Body of pancreas (tissue), 4 donors: ENCODE results near the gene CYP2W1. TPM values are rescaled to one million over a fixed set of nuclear protein-coding genes. Genes with fewer than 3 reads are reported as not detected.

Experiments used
- ATAC-seq: fragments of 150-250 bp; one replicate; pipeline ENCODE4 v1.9.1; 2016
- DNase-seq, 4 donors: peaks; one replicate each; pipeline ENCODE4 v3.0.0-alpha.2; 2019
- H3K27ac ChIP-seq, 4 donors: fragments of 200-600 bp; sonication (generic); 1 replicate in 3 of 4; 2 replicates in 1 of 4; pipeline versions ENCODE4 v1.5.1 to v1.6.1; 2016 to 2019; ENCODE audit warnings: mild to moderate bottlenecking in 1 of 4, mixed read lengths in 1 of 4, moderate library complexity in 1 of 4
- H3K27me3 ChIP-seq, 2 donors: fragments of 200-600 bp; sonication (generic); one replicate each; pipeline ENCODE4 v1.6.0; 2016; ENCODE audit warnings: mild to moderate bottlenecking in 1 of 2
- H3K36me3 ChIP-seq, 2 donors: fragments of 200-600 bp; sonication (generic); replicated peaks in 1 of 2; 2 replicates each; pipeline ENCODE4 v1.5.1; 2016; ENCODE audit warnings: low read depth in 2 of 2; ENCODE audit not compliant: insufficient read depth in 1 of 2
- H3K4me1 ChIP-seq: fragments of 200-600 bp; sonication (generic); one replicate; pipeline ENCODE4 v1.6.0; 2016
- H3K4me3 ChIP-seq, 2 donors: fragments of 200-600 bp; sonication (generic); 1 replicate in 1 of 2; 2 replicates in 1 of 2; pipeline ENCODE4 v1.5.1; 2016 to 2019
- H3K9me3 ChIP-seq, 3 donors: fragments of 200-600 bp; sonication (generic); 1 replicate in 2 of 3; 2 replicates in 1 of 3; pipeline ENCODE4 v1.5.1; 2016
- POLR2A ChIP-seq, 3 donors: fragments of 450-650 bp; IDR thresholded peaks; one replicate each; pipeline ENCODE4 v1.6.1; 2016; ENCODE audit warnings: antibody characterized with exemption in 3 of 3, mild to moderate bottlenecking in 2 of 3
- WGBS, 2 donors: methylation state at CpG; one replicate each; pipeline ENCODE4 v1.1.5; 2017; 5-methylcytosine and 5-hydroxymethylcytosine counted together
- intact Hi-C: fragments of 100-400 bp; cut with DNase I; formaldehyde crosslinking; loops from one replicate; pipeline ENCODE4 v1.15.1; 2023
- total RNA-seq, 2 donors: library from RNA; depleted of rRNA; stranded (reverse); fragments of >200 nt; gene quantifications; one replicate each; pipeline ENCODE4 v1.1.0, GENCODE V29; 2016
- TF ChIP-seq, protein P1 (sequence below), 7 experiments: fragments of 450-650 bp in 4 of 7; fragments of 200-600 bp in 3 of 7; sonication (generic) in 3 of 7; IDR thresholded peaks; one replicate each; pipeline ENCODE4 v1.5.1; 2016 to 2019; ENCODE audit warnings: antibody characterized with exemption in 7 of 7

The CYP2W1 gene, protein sequence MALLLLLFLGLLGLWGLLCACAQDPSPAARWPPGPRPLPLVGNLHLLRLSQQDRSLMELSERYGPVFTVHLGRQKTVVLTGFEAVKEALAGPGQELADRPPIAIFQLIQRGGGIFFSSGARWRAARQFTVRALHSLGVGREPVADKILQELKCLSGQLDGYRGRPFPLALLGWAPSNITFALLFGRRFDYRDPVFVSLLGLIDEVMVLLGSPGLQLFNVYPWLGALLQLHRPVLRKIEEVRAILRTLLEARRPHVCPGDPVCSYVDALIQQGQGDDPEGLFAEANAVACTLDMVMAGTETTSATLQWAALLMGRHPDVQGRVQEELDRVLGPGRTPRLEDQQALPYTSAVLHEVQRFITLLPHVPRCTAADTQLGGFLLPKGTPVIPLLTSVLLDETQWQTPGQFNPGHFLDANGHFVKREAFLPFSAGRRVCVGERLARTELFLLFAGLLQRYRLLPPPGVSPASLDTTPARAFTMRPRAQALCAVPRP
- total RNA-seq = not detected

DNA sequence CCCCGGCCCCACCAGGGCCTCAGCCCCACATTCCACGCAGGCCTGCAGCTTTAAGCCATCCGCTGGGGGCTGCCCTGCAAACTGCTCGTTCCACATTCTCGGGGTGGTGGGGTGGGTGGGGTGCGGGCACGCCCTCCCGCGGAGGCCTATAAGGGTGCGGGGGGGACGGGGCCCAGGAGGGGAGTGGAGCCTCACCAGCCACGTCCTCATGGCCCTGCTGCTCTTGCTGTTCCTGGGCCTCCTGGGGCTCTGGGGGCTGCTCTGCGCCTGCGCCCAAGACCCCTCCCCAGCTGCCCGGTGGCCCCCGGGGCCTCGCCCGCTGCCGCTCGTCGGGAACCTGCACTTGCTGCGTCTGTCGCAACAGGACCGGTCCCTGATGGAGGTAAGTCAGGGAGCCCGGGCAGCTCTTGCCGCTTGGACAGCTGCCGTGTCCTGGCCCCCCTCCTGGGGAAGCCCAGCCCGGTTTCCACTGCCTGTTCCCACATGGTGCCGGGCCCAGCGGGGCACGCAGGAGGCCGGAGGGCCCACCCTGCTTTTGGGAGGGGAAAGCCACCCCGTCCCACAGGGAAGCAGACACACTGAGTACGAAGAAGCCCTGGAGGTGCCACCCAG is at the start of gene CYP2W1:
TSS of gene CYP2W1 (plus strand) at position 178 of the 612 bp plus-strand sequence. CDS start at position 209, 31 bp downstream.
- Histone ChIP-seq H3K4me3 (no peak within 1 kb of the TSS), H3K4me1 (peaks cover 38% of the 10 kb centered on the region), H3K36me3 (no peaks in the 10 kb centered on the region), H3K9me3 (no peaks in the 10 kb centered on the region), H3K27me3 (no peaks in the 10 kb centered on the region), H3K27ac (no peak within 1 kb of the TSS)
- intact Hi-C loops = no loop called here
- WGBS, 2 donors = 63% methylated on average over 34 of the region's 34 CpGs; no CpG with 5 or more reads in 1 of the 2 donors
- DNase-seq (no peak), ATAC-seq (no peak)
- TF ChIP-seq POLR2A (IDR thresholded peaks at IDR 0.05) = no peak
- TF ChIP-seq, protein P1, sequence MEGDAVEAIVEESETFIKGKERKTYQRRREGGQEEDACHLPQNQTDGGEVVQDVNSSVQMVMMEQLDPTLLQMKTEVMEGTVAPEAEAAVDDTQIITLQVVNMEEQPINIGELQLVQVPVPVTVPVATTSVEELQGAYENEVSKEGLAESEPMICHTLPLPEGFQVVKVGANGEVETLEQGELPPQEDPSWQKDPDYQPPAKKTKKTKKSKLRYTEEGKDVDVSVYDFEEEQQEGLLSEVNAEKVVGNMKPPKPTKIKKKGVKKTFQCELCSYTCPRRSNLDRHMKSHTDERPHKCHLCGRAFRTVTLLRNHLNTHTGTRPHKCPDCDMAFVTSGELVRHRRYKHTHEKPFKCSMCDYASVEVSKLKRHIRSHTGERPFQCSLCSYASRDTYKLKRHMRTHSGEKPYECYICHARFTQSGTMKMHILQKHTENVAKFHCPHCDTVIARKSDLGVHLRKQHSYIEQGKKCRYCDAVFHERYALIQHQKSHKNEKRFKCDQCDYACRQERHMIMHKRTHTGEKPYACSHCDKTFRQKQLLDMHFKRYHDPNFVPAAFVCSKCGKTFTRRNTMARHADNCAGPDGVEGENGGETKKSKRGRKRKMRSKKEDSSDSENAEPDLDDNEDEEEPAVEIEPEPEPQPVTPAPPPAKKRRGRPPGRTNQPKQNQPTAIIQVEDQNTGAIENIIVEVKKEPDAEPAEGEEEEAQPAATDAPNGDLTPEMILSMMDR (IDR thresholded peaks at IDR 0.05) = no peak

DNA sequence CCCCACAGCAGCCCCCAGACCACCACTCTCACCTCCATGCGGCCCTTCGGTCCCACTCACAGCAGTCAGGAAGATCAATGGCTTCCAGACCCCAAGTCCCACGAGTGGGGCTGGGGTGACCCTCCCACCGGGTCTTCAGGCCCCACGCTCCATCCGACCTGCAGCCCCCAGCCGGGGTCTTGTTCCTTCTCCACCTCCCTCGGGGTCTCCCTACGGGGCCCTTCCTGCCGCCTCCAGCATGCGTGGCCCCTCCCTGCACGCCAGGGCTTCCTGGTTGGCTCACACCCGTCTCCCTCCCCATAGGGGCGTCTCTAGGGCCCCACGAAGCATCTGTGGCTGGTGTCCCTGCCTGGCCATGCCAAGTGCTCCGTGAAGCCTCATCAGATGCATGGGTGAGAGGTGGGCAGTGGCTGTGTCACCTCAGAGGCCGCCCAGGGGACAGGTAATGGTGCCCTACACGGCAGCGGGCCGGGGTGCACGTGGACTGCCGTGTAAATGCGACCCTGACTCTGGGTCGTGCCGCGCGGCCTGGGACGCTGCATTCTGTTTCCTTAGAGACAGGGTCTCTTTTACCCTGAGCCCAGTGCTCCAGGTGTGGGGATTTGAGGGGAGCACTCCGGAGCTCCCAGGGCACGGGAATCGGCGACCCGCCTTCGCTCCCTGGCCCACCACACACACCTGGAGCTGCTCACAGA is 48.4 kb upstream of the CYP2W1 start:
- peak in 1 of 4 donors; percentile 8 for DNase-seq
- TF ChIP-seq POLR2A (IDR thresholded peaks at IDR 0.05) = no peak
- TF ChIP-seq, protein P1 (IDR thresholded peaks at IDR 0.05) = no peak
- H3K4me3 ChIP-seq = no peak overlapping the region
- no peaks in the 10 kb centered on the region for H3K9me3 ChIP-seq
- ATAC-seq = no peak
- H3K4me1 ChIP-seq = no peaks in the 10 kb centered on the region
- no peaks in the 10 kb centered on the region for H3K27me3 ChIP-seq
- intact Hi-C loops = no loop called here
- H3K36me3 ChIP-seq = no peaks in the 10 kb centered on the region
- H3K27ac ChIP-seq = no peak overlapping the region
- 86 to 94% methylated on average over 22 to 27 of the region's 34 CpGs for WGBS, 2 donors

DNA sequence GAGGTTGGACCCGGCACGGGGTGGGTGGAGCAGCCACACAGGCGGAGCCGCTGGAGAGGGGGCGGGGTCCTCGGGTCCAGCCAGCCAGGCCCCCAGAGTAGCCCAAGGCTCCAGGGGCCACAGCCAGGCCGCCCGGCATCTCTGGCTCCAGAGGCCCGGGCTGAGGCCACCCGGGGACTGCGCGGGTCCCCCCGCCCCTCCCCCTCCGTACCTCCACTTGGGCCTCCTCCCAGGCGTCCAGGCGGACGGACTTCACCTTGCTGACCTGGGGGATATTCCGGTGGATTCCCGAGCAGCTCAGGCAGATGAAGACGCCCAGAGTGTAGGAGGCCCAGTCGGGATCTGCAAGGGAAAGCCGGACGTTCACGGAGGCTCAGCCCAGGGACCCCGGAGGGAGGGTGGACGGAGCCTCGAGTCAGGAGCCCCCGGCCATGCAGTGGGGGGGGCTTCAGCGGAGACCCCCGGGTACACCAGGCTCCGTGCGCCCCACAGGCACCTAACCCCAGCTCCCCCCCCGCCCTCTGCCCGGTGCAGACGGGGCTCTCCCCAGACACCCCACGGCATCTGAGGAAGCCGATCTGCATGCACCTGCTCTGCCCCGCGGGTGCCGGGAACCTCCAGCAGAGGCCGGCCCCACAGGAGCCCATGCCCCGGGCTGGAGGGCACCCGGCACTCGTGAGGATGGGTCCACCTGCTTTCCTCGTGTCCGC is 47.7 kb upstream of the CYP2W1 start:
- intact Hi-C loops = no loop called here
- Histone ChIP-seq H3K36me3 (no peaks in the 10 kb centered on the region), H3K9me3 (no peaks in the 10 kb centered on the region), H3K27ac (no peak overlapping the region), H3K4me1 (no peaks in the 10 kb centered on the region), H3K4me3 (no peak overlapping the region), H3K27me3 (no peaks in the 10 kb centered on the region)
- ATAC-seq (no peak), DNase-seq (no peak)
- WGBS, 2 donors = 87 to 90% methylated on average over 9 to 40 of the region's 46 CpGs
- TF ChIP-seq POLR2A (IDR thresholded peaks at IDR 0.05) = no peak
- TF ChIP-seq, protein P1 (IDR thresholded peaks at IDR 0.05) = no peak

DNA sequence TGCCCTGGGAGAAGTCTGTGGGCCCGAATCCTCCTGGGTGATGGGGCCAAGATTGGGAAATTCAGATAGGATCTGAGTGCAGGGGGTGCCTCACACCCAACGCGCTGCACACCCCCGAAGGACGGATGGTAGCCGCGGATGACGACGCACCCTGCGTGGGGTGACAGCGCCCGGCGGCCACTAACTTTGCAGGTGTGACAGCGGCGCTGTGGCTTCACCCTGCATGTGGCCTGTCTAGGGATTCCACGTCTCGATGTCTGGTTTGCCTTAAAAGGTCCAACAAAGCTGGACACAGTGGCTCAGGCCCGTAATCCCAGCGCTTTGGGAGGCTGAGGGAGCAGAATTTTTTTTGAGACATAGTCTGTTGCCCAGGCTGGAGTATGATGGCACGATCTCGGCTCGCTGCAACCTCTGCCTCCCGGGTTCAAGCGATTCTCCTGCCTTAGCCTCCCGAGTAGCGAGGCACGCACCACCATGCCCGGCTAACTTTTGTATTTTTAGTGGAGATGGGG is 47.1 kb upstream of the CYP2W1 start:
- WGBS, 2 donors = 91 to 95% methylated on average over 27 of the region's 28 CpGs
- Histone ChIP-seq H3K9me3 (no peaks in the 10 kb centered on the region), H3K4me1 (no peaks in the 10 kb centered on the region), H3K27ac (no peak overlapping the region), H3K4me3 (no peak overlapping the region), H3K27me3 (no peaks in the 10 kb centered on the region), H3K36me3 (no peaks in the 10 kb centered on the region)
- ATAC-seq = peak; percentile 7
- TF ChIP-seq, protein P1 (IDR thresholded peaks at IDR 0.05) = no peak
- no peak for TF ChIP-seq POLR2A (IDR thresholded peaks at IDR 0.05)
- intact Hi-C loops = no loop called here
- no peak for DNase-seq
